Measurements from ENCODE around the gene PDZD2.

The PDZD2 gene

DNA sequence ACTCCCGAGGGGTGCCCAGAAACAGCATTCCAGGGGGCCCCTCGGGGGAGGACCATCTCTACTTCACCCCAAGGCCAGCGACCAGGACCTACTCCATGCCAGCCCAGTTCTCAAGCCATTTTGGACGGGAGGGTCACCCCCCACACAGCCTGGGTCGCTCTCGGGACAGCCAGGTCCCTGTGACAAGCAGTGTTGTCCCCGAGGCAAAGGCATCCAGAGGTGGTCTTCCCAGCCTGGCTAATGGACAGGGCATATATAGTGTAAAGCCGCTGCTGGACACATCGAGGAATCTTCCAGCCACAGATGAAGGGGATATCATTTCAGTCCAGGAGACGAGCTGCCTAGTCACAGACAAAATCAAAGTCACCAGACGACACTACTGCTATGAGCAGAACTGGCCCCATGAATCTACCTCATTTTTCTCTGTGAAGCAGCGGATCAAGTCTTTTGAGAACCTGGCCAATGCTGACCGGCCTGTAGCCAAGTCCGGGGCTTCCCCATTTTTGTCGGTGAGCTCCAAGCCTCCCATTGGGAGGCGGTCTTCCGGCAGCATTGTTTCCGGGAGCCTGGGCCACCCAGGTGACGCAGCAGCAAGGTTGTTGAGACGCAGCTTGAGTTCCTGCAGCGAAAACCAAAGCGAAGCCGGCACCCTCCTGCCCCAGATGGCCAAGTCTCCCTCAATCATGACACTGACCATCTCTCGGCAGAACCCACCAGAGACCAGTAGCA, 451.3 kb downstream of the PDZD2 start:
- peaks cover 0 to 44% (median 4%) of the 10 kb centered on the region in 3 donors for H3K36me3 ChIP-seq
- intact Hi-C loops (cut with DNase I; ENCODE audit: low total_unique reads), result no loop called here
- H3K27ac ChIP-seq, result no peak overlapping the region
- no peak for DNase-seq
- no peak for TF ChIP-seq CTCF (IDR thresholded peaks at IDR 0.05)
- no peaks in the 10 kb centered on the region for H3K9me3 ChIP-seq
- H3K27me3 ChIP-seq, result no peaks in the 10 kb centered on the region
- no peak overlapping the region for H3K4me3 ChIP-seq
- peaks cover 0 to 15% (median 6%) of the 10 kb centered on the region in 4 donors for H3K4me1 ChIP-seq

- Histone ChIP-seq H3K27ac (no peak overlapping the region), H3K36me3 (peaks cover 0 to 44% (median 4%) of the 10 kb centered on the region in 3 donors), H3K4me3 (no peak overlapping the region), H3K27me3 (no peaks in the 10 kb centered on the region), H3K9me3 (no peaks in the 10 kb centered on the region), H3K4me1 (peaks cover 0 to 21% (median 7%) of the 10 kb centered on the region in 4 donors)
- no peak for TF ChIP-seq CTCF (IDR thresholded peaks at IDR 0.05)
- intact Hi-C loops (cut with DNase I; ENCODE audit: low total_unique reads), result no loop called here
- no peak for DNase-seq
Observed at GRCh38 chr5:32090755-32091128, 451.8 kb downstream of the PDZD2 start.

DNA sequence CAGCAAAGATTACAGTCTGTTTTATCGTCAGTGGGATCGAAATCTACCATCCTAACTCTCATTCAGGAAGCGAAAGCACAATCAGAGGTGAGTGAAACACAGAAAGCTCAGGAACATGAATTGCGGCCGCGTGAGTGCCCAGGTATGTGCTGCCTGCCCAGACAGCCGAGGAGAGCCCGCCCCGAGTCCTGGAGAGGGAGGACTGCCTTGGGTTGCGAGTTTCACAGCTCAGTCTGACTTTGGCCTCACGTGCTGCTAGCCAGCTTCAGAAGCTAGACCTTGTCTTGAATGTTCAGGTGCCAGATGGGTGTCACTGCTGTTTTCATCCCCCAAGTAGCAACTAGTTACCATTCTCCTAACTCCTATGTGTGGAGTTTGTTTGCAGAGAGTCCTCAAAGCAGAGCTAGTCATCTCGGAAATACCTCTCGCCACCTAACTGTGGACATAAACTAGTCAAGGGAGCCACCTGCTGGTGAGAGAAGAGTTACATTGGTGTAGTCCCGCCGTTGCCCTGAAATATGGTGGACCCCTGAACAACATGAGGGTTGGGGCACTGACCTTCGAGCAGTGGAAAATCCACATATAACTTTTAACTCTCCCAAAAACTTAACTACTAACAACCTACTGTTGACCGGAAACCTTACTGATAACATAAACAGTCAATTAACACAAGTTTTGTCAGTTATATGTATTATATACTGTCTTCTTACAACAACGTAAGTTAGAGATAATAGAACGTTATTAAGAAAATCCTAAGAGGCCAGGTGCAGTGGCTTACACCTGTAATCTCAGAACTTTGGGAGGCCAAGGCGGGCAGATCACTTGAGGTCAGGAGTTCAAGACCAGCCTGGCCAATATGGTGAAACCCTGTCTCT, 454.2 kb downstream of the PDZD2 start:
- Histone ChIP-seq H3K4me1 (peaks cover 0 to 24% (median 7%) of the 10 kb centered on the region in 4 donors), H3K27ac (no peak overlapping the region), H3K9me3 (no peaks in the 10 kb centered on the region), H3K36me3 (peaks cover 0 to 41% (median 9%) of the 10 kb centered on the region in 3 donors), H3K4me3 (no peak overlapping the region), H3K27me3 (no peaks in the 10 kb centered on the region)
- peak; percentile 60 to 84 for TF ChIP-seq CTCF (IDR thresholded peaks at IDR 0.05)
- intact Hi-C loops (cut with DNase I; ENCODE audit: low total_unique reads), result no loop called here
- DNase-seq, result peak in 1 of 2 donors; percentile 64

GRCh38 chr5:32094691-32095090, 455.8 kb downstream of the PDZD2 start:
- Histone ChIP-seq H3K27me3 (no peaks in the 10 kb centered on the region), H3K4me3 (no peak overlapping the region), H3K9me3 (no peaks in the 10 kb centered on the region), H3K4me1 (peaks cover 0 to 33% (median 7%) of the 10 kb centered on the region in 4 donors), H3K27ac (peak overlapping the region; percentile 10 to 54), H3K36me3 (peaks cover 0 to 37% (median 23%) of the 10 kb centered on the region in 3 donors)
- intact Hi-C loops (cut with DNase I; ENCODE audit: low total_unique reads), result no loop called here
- TF ChIP-seq CTCF (IDR thresholded peaks at IDR 0.05), result no peak
- DNase-seq, result no peak

- H3K4me1 ChIP-seq, result peaks cover 0 to 38% (median 7%) of the 10 kb centered on the region in 4 donors
- no peaks in the 10 kb centered on the region for H3K27me3 ChIP-seq
- H3K27ac ChIP-seq, result peak overlapping the region; percentile 10 to 54
- H3K36me3 ChIP-seq, result peaks cover 0 to 37% (median 27%) of the 10 kb centered on the region in 3 donors
- no peak for TF ChIP-seq CTCF (IDR thresholded peaks at IDR 0.05)
- no peak overlapping the region for H3K4me3 ChIP-seq
- no peak for DNase-seq
- H3K9me3 ChIP-seq, result no peaks in the 10 kb centered on the region
- intact Hi-C loops (cut with DNase I; ENCODE audit: low total_unique reads), result no loop called here
Observed at GRCh38 chr5:32095261-32095671, 456.3 kb downstream of the PDZD2 start.

Data from tibial artery (tissue), 4 donors.